Neutrophil (primary cell): ENCODE measurements around the gene TIGD7.

Experiments
- H3K27ac ChIP-seq: fragments of 200-600 bp; sonication (generic); 2 replicates; pipeline ENCODE4 v1.5.1; 2016; ENCODE audit warnings: mild to moderate bottlenecking, moderate library complexity
- H3K27me3 ChIP-seq: fragments of 200-600 bp; sonication (generic); 2 replicates; pipeline ENCODE4 v1.6.0; 2016; ENCODE audit warnings: mild to moderate bottlenecking
- H3K36me3 ChIP-seq: fragments of 200-600 bp; sonication (generic); 2 replicates; pipeline ENCODE4 v1.5.1; 2017
- H3K4me1 ChIP-seq, 2 experiments: fragments of 200-600 bp in 1 of 2; sonication (generic) in 1 of 2; 1 replicate in 1 of 2; 2 replicates in 1 of 2; pipeline versions ENCODE4 v1.5.1 to v1.6.1; 2013 to 2016; ENCODE audit warnings: low read depth in 1 of 2, low read length in 1 of 2, mild to moderate bottlenecking in 1 of 2, moderate library complexity in 1 of 2; ENCODE audit not compliant: control insufficient read depth in 1 of 2, insufficient read depth in 1 of 2
- H3K4me3 ChIP-seq, 2 experiments: fragments of 200-600 bp in 1 of 2; sonication (generic) in 1 of 2; 1 replicate in 1 of 2; 2 replicates in 1 of 2; pipeline ENCODE4 v1.5.1; 2013 to 2016; ENCODE audit warnings: low read depth in 1 of 2, low read length in 1 of 2, mild to moderate bottlenecking in 1 of 2, moderate library complexity in 1 of 2
- H3K9me3 ChIP-seq: fragments of 200-600 bp; sonication (generic); 2 replicates; pipeline ENCODE4 v1.5.1; 2016
- CTCF ChIP-seq: fragments of 200-600 bp; sonication (generic); IDR thresholded peaks from 2 replicates; pipeline ENCODE4 v1.5.1; 2016; ENCODE audit warnings: antibody characterized with exemption

Gene TIGD7

GRCh38 chr16:3256146-3256865 is 48.9 kb downstream of the TIGD7 start, which contains the start of gene MEFV:
Gene MEFV (minus strand): TSS chr16:3256633. CDS start chr16:3256587, 46 bp downstream.
- H3K9me3 ChIP-seq = no peaks in the 10 kb centered on the region
- TF ChIP-seq CTCF = no peak
- H3K36me3 ChIP-seq = peaks cover 32% of the 10 kb centered on the region
- no peaks in the 10 kb centered on the region for H3K27me3 ChIP-seq
- H3K4me3 ChIP-seq = peak within 1 kb of the TSS; percentile 83 to 91
- H3K4me1 ChIP-seq = peaks cover 89 to 100% of the 10 kb centered on the region in 2 experiments
- peak within 1 kb of the TSS; percentile 97 for H3K27ac ChIP-seq

- Histone ChIP-seq H3K27ac (peak overlapping the region; percentile 97), H3K9me3 (no peaks in the 10 kb centered on the region), H3K27me3 (no peaks in the 10 kb centered on the region), H3K36me3 (peaks cover 52% of the 10 kb centered on the region), H3K4me1 (peaks cover 88 to 100% of the 10 kb centered on the region in 2 experiments), H3K4me3 (peak overlapping the region; percentile 83 to 91)
- no peak for TF ChIP-seq CTCF
Measured at GRCh38 chr16:3254309-3254708, 50.9 kb downstream of the TIGD7 start.

GRCh38 chr16:3252967-3253366 is 52.3 kb downstream of the TIGD7 start:
- no peaks in the 10 kb centered on the region for H3K9me3 ChIP-seq
- peaks cover 65% of the 10 kb centered on the region for H3K36me3 ChIP-seq
- H3K4me1 ChIP-seq = peaks cover 81 to 91% of the 10 kb centered on the region in 2 experiments
- no peak for TF ChIP-seq CTCF
- H3K27me3 ChIP-seq = no peaks in the 10 kb centered on the region
- peak overlapping the region; percentile 97 for H3K27ac ChIP-seq
- H3K4me3 ChIP-seq = peak overlapping the region; percentile 83 to 91

GRCh38 chr16:3249451-3249850 is 55.8 kb downstream of the TIGD7 start:
- TF ChIP-seq CTCF = no peak
- peak overlapping the region; percentile 53 for H3K27ac ChIP-seq
- peaks cover 94% of the 10 kb centered on the region for H3K36me3 ChIP-seq
- H3K4me3 ChIP-seq = peak overlapping the region in 1 of 2 experiments; percentile 3
- no peaks in the 10 kb centered on the region for H3K27me3 ChIP-seq
- H3K9me3 ChIP-seq = no peaks in the 10 kb centered on the region
- peaks cover 70 to 74% of the 10 kb centered on the region in 2 experiments for H3K4me1 ChIP-seq

GRCh38 chr16:3249020-3249419 is 56.2 kb downstream of the TIGD7 start:
- H3K9me3 ChIP-seq = no peaks in the 10 kb centered on the region
- peak overlapping the region in 1 of 2 experiments; percentile 3 for H3K4me3 ChIP-seq
- peaks cover 94% of the 10 kb centered on the region for H3K36me3 ChIP-seq
- TF ChIP-seq CTCF = no peak
- H3K4me1 ChIP-seq = peaks cover 70 to 74% of the 10 kb centered on the region in 2 experiments
- peak overlapping the region; percentile 53 for H3K27ac ChIP-seq
- H3K27me3 ChIP-seq = no peaks in the 10 kb centered on the region
